Vagina (tissue), 2 donors: ENCODE measurements around the gene FUT1. TPM values are rescaled to one million over a fixed set of nuclear protein-coding genes. Genes with fewer than 3 reads are reported as not detected.
"Not testable (repeated sequence)": the region's sequence is repeated elsewhere in the genome, so short reads cannot be mapped to it uniquely, and the experiment has no call there.

Experiments
- DNase-seq, 2 donors: peaks; one replicate each; pipeline ENCODE4 v3.0.0-alpha.2; 2017; ENCODE audit errors: extremely low spot score in 2 of 2
- H3K27ac ChIP-seq: fragments of 200-600 bp; sonication (generic); one replicate; pipeline ENCODE4 v1.5.1; 2019
- H3K27me3 ChIP-seq: fragments of 200-600 bp; sonication (generic); one replicate; pipeline ENCODE4 v1.5.1; 2019
- H3K36me3 ChIP-seq, 2 donors: fragments of 200-600 bp; sonication (generic); one replicate each; pipeline ENCODE4 v1.5.1; 2017 to 2019
- H3K4me1 ChIP-seq: fragments of 200-600 bp; sonication (generic); one replicate; pipeline ENCODE4 v1.5.1; 2019
- H3K4me3 ChIP-seq, 2 donors: fragments of 200-600 bp; sonication (generic); 1 replicate in 1 of 2; 2 replicates in 1 of 2; pipeline ENCODE4 v1.5.1; 2016 to 2019
- H3K9me3 ChIP-seq: fragments of 200-600 bp; sonication (generic); one replicate; pipeline ENCODE4 v1.5.1; 2019
- POLR2A ChIP-seq, 2 donors: fragments of 450-650 bp; IDR thresholded peaks; one replicate each; pipeline ENCODE4 v1.6.1; 2017; ENCODE audit warnings: antibody characterized with exemption in 2 of 2, mild to moderate bottlenecking in 2 of 2, moderate library complexity in 2 of 2
- POLR2AphosphoS5 ChIP-seq, 2 donors: sonication (generic); formaldehyde crosslinking; IDR thresholded peaks; one replicate each; pipeline ENCODE4 v1.9.0; 2017; ENCODE audit warnings: antibody characterized with exemption in 2 of 2, mild to moderate bottlenecking in 2 of 2, low read depth in 1 of 2; ENCODE audit not compliant: insufficient read depth in 1 of 2
- intact Hi-C: fragments of 100-400 bp; cut with DNase I; formaldehyde crosslinking; loops from one replicate; pipeline ENCODE4 v1.15.1; 2023
- total RNA-seq: library from RNA; depleted of rRNA; stranded (reverse); fragments of >200 nt; gene quantifications from one replicate; pipeline ENCODE4 v1.2.3, GENCODE V29; 2016
- TF ChIP-seq, protein P1 (sequence below), 3 experiments: fragments of 450-650 bp in 2 of 3; fragments of 200-600 bp in 1 of 3; sonication (generic) in 1 of 3; IDR thresholded peaks; one replicate each; pipeline ENCODE4 v1.5.1; 2017 to 2019; ENCODE audit warnings: antibody characterized with exemption in 3 of 3, mild to moderate bottlenecking in 2 of 3, moderate library complexity in 2 of 3

FUT1 gene
- total RNA-seq, 1 donor from 2014 or later = 6.4 TPM

DNA sequence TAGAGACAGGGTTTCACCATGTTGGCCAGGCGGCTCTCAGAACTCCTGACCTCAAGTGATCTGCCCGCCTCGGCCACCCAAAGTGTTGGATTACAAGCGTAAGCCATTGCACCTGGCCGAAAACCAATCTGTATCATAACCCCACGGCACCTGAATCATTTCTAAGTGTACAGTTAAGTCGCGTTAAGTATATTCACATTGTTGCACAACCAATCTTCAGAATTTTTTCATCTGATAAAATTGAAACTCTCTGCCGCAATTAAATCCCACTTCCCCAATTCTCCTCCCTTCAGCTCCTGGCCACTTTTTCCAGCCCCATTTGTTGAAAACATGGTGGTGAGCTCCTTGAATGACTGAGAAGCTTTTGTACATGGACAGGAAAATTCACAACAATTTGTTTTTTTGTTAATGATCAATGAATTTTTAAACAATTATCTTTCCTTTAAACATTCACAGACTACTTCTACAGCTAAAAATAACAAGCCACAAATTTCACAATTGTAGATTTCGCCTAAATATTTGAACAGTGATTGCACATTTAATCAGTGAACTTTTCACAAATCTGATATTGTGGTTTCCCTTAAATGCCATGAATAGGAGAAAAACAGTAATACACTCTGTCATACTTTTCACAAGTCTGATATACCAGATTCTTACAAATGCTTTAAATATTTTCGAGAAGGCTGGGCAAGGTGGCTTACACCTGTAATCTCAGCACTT lies 16.7 kb upstream of the FUT1 start:
- no peaks in the 10 kb centered on the region for H3K36me3 ChIP-seq
- no peak overlapping the region for H3K27ac ChIP-seq
- no peaks in the 10 kb centered on the region for H3K4me1 ChIP-seq
- no peak overlapping the region for H3K4me3 ChIP-seq
- DNase-seq = no peak
- no peaks in the 10 kb centered on the region for H3K27me3 ChIP-seq
- H3K9me3 ChIP-seq = no peaks in the 10 kb centered on the region
- intact Hi-C loops = no loop called here
- no peak for TF ChIP-seq POLR2A (IDR thresholded peaks at IDR 0.05)
- TF ChIP-seq, protein P1, sequence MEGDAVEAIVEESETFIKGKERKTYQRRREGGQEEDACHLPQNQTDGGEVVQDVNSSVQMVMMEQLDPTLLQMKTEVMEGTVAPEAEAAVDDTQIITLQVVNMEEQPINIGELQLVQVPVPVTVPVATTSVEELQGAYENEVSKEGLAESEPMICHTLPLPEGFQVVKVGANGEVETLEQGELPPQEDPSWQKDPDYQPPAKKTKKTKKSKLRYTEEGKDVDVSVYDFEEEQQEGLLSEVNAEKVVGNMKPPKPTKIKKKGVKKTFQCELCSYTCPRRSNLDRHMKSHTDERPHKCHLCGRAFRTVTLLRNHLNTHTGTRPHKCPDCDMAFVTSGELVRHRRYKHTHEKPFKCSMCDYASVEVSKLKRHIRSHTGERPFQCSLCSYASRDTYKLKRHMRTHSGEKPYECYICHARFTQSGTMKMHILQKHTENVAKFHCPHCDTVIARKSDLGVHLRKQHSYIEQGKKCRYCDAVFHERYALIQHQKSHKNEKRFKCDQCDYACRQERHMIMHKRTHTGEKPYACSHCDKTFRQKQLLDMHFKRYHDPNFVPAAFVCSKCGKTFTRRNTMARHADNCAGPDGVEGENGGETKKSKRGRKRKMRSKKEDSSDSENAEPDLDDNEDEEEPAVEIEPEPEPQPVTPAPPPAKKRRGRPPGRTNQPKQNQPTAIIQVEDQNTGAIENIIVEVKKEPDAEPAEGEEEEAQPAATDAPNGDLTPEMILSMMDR (IDR thresholded peaks at IDR 0.05) = no peak
- no peak for TF ChIP-seq POLR2AphosphoS5 (IDR thresholded peaks at IDR 0.05; ENCODE audit: insufficient read depth in 1 of 2, low read depth in 1 of 2)

DNA sequence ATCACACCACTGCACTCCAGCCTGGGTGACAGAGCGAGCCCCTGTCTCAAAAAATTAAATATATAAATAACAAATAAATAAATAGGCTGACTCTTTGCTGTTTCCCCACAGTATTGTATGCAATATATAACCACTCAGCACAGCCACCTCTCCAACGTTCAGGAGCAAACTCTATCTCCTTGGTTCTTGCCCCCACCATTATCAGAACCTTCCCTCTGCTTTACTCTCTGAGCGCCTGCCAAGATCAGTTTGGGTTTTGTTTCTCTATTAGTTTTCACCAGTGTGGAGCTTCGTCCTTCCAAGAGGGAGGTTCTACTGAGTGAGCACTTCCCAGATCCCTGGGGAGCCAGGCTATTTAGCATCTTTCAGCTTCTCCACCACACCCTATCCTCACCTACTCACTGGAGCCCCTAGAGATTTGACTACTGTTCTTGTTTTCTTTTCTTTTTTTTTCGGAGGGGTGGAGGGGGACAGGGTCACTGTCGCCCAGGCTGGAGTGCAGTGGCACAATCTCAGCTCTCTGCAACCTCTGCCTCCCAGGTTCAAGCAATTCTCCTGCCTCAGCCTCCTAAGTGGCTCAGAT lies 15.8 kb upstream of the FUT1 start:
- H3K36me3 ChIP-seq, DNase-seq, H3K27ac ChIP-seq, H3K9me3 ChIP-seq, H3K4me1 ChIP-seq, intact Hi-C loops, H3K4me3 ChIP-seq, H3K27me3 ChIP-seq: not testable (repeated sequence)

DNA sequence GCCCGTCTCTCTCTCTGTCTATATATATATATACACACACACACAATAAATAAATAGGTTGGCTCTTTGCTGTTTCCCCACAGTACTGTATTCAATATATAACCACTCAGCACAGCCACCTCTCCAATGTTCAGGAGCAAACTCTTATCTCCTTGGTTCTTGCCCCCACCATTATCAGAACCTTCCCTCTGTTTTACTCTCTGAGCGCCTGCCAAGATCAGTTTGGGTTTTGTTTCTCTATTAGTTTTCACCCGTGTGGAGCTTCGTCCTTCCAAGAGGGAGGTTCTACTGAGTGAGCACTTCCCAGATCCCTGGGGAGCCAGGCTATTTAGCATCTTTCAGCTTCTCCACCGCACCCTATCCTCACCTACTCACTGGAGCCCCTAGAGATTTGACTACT lies 13.4 kb upstream of the FUT1 start:
- H3K4me1 ChIP-seq, H3K27me3 ChIP-seq, intact Hi-C loops, H3K9me3 ChIP-seq, H3K4me3 ChIP-seq, H3K36me3 ChIP-seq, H3K27ac ChIP-seq, DNase-seq: not testable (repeated sequence)

DNA sequence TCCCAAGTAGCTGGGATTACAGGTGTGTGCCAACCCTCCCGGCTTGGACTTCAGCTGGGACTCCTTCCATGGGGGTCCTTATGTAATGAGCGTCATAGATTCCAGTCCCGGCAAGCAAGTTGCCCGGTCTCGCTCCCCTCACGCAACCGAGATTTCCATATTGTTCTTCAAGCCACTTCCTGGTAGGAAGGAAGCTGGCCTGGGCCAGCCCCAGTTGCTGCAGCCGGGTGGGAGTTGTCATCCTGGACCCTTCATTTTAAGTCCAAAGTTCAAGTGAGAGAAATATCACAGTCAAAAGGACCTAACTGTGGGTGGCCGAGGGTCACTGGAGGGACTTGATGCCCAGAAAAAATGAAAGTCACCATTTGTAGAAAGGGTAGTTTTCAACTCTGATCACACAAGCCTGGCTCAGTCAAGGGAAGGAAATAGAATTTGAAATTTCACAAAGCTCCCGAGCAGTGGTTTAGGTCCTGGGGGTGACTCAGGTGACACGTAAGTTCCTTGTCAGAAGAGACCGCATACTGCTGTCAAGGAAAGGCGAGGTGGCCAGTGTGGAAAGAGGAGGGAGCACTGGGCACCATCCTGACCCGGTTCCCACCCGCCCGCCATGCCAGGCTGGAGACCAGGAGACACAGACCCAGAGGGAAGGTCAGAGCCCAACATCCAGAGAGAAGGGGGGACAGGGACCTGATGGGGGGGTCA lies 8.2 kb upstream of the FUT1 start:
- no peak overlapping the region for H3K27ac ChIP-seq
- H3K4me1 ChIP-seq = no peaks in the 10 kb centered on the region
- no peaks in the 10 kb centered on the region for H3K36me3 ChIP-seq
- H3K9me3 ChIP-seq = no peaks in the 10 kb centered on the region
- no peak overlapping the region for H3K4me3 ChIP-seq
- H3K27me3 ChIP-seq = no peaks in the 10 kb centered on the region
- no peak for DNase-seq
- TF ChIP-seq POLR2AphosphoS5 (IDR thresholded peaks at IDR 0.05; ENCODE audit: insufficient read depth in 1 of 2, low read depth in 1 of 2) (no peak), POLR2A (IDR thresholded peaks at IDR 0.05) (no peak)
- TF ChIP-seq, protein P1 (IDR thresholded peaks at IDR 0.05) = no peak
- intact Hi-C loops = no loop called here

DNA sequence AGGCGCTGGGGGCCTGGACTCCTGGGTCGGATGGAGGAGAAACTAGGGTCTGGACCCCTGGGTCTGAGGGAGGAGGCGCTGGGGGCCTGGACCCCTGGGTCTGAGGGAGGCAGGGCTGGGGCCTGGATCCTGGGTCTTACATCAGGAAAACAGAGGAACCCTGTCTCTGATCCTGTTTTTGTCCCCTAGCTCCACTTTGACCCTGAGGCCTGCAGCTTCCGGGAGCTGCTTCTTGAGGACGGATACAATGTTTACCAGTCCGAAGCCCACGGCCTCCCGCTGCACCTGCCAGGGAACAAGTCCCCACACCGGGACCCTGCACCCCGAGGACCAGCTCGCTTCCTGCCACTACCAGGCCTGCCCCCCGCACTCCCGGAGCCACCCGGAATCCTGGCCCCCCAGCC lies 5.3 kb upstream of the FUT1 start:
- Histone ChIP-seq H3K27me3 (no peaks in the 10 kb centered on the region), H3K9me3 (no peaks in the 10 kb centered on the region), H3K36me3 (no peaks in the 10 kb centered on the region), H3K4me1 (peaks cover 11% of the 10 kb centered on the region), H3K27ac (no peak overlapping the region), H3K4me3 (no peak overlapping the region)
- intact Hi-C loops = no loop called here
- TF ChIP-seq, protein P1 (IDR thresholded peaks at IDR 0.05) = no peak
- TF ChIP-seq POLR2AphosphoS5 (IDR thresholded peaks at IDR 0.05; ENCODE audit: insufficient read depth in 1 of 2, low read depth in 1 of 2) (no peak), POLR2A (IDR thresholded peaks at IDR 0.05) (no peak)
- DNase-seq = no peak
